LNCaP clone FGC (cell line): ENCODE data around the gene TP53TG3.
"Not testable (repeated sequence)": the region's sequence is repeated elsewhere in the genome, so short reads cannot be mapped to it uniquely, and the experiment has no call there.

ENCODE experiments used
- DNase-seq: peaks from one replicate; pipeline ENCODE4 v3.0.0-alpha.2; 2011; ENCODE audit warnings: low read depth
- H3K4me3 ChIP-seq: 2 replicates; pipeline ENCODE4 v1.5.1; 2011; ENCODE audit warnings: mild to moderate bottlenecking, low read depth, low read length, control low read depth

The TP53TG3 gene, protein sequence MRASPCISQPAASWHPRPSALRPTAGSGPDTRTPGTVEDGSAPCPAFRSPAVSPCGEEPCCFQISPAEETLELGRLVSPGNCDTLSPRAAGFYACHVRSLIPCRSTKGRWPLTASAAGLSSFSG

DNA sequence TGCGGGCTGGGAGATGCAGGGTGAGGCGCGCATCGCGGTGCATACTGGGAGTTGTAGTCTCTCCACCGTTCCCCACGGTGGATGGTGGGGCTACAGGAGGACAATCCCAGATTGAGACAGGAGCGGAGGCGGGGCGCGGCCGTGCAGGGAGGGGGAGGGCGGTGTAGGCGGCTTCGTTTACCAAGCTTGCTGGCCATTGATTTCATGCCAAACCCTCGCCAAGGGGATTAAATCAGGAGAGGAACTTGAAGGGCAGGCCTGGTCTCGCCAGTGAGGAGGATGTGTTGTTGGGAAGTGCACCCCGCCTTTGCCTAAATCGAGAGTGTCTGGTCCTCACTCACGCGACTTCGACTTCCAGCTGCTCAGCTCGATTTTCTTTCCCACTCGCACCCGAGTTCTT is at the start of gene TP53TG3:
TP53TG3 (minus strand) TSS at position 101 of the 400 bp plus-strand sequence; CDS start at position 33, 68 bp downstream.
- not testable (repeated sequence) for DNase-seq, H3K4me3 ChIP-seq

DNA sequence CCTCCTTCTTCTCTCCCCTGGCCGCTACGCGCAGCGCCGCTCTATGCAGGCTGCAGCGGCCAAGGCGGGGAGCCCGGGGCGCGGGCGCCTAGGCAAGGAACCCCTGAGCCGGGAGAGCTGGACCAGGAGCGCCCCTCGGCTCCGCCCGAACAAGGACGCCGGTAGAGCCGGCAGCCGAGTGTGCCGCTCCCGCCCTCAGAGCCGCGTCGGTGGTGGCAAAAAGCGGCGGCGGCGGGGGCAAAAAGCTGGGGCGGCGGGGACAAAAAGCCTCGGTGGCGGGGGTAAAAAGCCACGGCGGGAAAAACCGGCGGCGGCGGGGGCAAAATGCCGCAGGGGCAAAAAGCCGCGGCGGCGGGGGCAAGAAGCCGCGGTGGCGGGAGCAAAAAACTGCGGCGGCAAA is 25.1 kb downstream of the TP53TG3 start:
- not testable (repeated sequence) for H3K4me3 ChIP-seq

DNA sequence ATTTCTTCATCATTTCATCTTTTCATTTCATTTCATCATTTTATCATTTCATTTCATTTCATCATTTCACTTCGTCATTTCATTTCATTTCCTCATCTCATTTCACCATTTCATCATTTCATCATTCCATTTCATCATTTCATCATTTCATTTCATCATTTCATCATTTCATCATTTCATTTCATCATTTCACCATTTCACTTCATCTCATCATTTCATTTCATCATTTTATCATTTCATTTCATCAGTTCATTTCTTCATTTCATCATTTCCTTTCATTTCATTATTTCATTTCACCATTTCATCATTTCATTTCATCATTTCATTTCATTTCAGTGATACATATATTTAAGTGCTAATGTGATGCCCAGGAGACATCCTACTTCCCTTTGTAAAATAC is 28.4 kb downstream of the TP53TG3 start:
- not testable (repeated sequence) for DNase-seq, H3K4me3 ChIP-seq

More for the DNA sequence above, 25.1 kb downstream of the TP53TG3 start:
- not testable (repeated sequence) for DNase-seq

DNA sequence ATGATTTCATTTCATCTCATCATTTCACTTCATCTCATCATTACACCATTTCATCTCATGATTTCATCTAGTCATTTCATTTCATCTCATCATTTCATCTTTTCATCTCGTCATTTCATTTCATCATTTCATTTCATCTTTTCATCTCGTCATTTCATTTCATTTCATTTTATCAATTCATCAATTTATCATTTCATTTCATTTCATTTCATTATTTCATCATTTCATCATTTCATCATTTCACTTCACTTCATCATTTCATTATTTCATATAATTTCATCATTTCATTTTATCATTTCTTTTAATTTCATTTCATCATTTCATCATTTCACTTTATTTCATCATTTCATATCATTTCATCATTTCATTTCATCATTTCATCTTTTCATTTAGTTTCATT is 29.2 kb downstream of the TP53TG3 start:
- DNase-seq, H3K4me3 ChIP-seq: not testable (repeated sequence)

DNA sequence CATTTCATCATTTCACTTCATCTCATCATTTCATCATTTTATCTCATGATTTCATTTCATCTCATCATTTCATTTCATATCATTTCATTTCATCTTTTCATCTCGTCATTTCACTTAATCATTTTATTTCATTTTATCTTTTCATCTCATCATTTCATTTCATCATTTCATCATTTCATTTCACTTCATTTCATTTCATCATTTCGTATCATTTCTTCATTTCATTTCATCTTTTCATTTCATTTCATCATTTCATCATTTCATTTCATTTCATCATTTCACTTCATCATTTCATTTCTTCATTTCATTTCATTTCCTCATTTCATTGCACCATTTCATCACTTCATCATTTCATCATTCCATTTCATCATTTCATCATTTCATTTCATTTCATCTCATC is 29.8 kb downstream of the TP53TG3 start:
- not testable (repeated sequence) for H3K4me3 ChIP-seq, DNase-seq

DNA sequence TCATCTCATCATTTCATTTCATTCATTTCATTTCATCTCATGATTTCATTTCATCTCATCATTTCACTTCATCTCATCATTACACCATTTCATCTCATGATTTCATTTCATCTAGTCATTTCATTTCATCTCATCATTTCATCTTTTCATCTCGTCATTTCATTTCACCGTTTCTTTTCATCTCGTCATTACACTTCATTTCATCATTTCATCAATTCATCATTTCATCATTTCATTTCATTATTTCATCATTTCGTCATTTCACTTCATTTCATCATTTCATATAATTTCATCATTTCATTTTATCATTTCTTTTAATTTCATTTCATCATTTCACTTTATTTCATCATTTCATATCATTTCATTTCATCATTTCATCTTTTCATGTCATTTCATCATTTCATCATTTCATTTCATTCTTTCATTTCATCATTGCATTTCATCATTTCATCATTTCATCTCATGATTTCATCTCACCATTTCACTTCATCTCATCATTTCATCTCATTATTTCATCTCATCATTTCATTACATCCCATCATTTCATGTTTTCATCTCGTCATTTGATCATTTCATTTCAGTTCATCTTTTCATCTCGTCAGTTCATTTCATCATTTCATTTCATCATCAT is 30.6 kb downstream of the TP53TG3 start:
- H3K4me3 ChIP-seq = not testable (repeated sequence)

DNA sequence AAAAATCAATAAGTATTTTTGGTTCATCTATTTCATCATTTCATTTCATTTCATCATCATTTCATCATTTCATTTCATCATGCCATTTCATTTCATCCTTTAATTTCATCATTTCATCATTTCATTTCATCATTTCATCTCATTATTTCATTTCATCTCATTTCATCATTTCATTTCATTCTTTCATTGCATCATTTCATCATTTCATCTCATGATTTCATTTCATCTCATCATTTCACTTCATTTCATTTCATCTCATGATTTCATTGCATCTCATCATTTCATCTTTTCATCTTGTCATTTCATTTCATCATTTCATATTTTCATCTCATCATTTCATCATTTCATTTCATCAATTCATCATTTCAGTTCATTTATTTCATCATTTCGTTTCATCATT is 31.2 kb downstream of the TP53TG3 start:
- H3K4me3 ChIP-seq, DNase-seq: not testable (repeated sequence)

More for the DNA sequence above, 30.6 kb downstream of the TP53TG3 start:
- not testable (repeated sequence) for DNase-seq

DNA sequence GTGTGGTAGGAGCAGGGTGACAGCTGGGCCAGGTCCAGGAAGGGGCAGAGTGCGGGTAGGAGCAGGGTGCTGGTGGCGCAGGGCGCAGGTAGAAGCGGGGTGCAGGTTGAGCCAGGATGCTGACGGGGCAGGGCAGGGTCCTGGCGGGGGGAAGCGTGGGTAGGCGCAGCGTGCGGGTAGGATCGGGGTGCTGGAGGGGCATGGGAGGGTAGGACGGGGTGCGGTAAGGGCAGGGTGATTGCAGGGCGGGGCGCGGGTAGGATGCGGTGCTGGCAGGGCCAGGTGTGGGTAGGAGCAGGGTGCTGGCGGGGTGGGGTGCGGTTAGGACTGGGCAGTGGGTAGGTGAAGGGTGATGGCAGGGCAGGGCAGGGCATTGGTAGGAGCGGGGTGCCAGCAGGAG is 38.4 kb downstream of the TP53TG3 start:
- DNase-seq, H3K4me3 ChIP-seq: not testable (repeated sequence)

DNA sequence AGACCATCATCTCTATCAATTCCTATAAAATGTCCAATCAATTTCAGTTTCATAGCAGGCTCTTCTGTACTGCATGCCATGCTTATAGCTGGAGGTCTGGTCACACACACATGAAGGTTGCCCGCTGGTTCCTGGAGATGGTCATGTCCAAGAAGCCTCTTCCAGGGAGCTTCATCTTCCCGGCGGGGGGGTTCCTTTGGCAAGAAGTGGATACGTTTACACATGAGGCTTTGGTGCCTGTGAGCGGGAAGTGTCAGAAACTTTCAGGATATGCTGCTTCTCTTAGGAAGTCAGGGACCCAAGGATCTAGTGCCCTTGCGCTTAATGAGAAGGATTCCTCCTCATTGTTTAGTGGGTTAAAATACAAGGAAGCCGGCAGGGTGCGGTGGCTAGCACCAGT is 43.9 kb downstream of the TP53TG3 start:
- H3K4me3 ChIP-seq, DNase-seq: not testable (repeated sequence)
